MM.1S (cell line): ENCODE data around the gene ANKS1B.

Source experiments
- CTCF ChIP-seq: fragments of 300-600 bp; sonication (generic); IDR thresholded peaks from 2 replicates; pipeline ENCODE4 v1.5.1; 2016; ENCODE audit warnings: antibody characterized with exemption, low read length, mixed read lengths
- EZH2 ChIP-seq: fragments of 300-600 bp; sonication (generic); optimal IDR thresholded peaks from 2 replicates; pipeline ENCODE3; 2017; ENCODE audit warnings: low read depth, mild to moderate bottlenecking, antibody characterized with exemption, low read length, mixed read lengths
- EZH2phosphoT487 ChIP-seq: fragments of 300-600 bp; sonication (generic); IDR thresholded peaks from 2 replicates; pipeline ENCODE4 v1.6.1; 2018; ENCODE audit warnings: antibody characterized with exemption, low read length

DNA sequence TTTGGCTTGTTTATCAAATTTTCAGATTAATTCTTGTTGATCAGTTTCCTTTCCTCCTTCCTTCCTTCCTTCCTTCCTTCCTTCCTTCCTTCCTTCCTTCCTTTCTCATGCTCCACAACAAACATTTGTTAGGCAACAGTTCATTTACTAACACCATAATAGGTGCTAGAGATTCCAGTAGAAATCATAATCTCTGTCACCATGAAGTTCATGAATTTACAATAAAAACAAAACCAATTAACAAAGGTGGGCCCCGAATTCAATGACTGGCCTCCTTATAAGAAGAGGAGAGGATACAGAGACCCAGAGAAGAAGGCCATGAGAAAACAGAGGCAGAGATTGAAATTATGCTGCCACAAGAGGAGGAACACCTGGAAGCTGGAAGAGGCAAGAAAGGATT, 604.0 kb downstream of the ANKS1B start:
- TF ChIP-seq CTCF (no peak), EZH2phosphoT487 (no peak), EZH2 (no peak)
